Progenitor cell of endocrine pancreas (in vitro differentiated cells): ENCODE measurements around the gene TNK1. TPM values are rescaled to one million over a fixed set of nuclear protein-coding genes. Genes with fewer than 3 reads are reported as not detected.

Source experiments
- DNase-seq: peaks from one replicate; pipeline ENCODE4 v3.0.0; 2021; ENCODE audit warnings: low spot score; ENCODE audit not compliant: unreplicated experiment
- H3K27ac Mint-ChIP-seq: 2 replicates; pipeline ENCODE4 v1.8.0; 2021; ENCODE audit warnings: mild to moderate bottlenecking, moderate library complexity, mixed read lengths
- H3K27me3 Mint-ChIP-seq: 2 replicates; pipeline ENCODE4 v1.8.0; 2021; ENCODE audit warnings: mixed read lengths
- H3K36me3 Mint-ChIP-seq: 2 replicates; pipeline ENCODE4 v1.8.0; 2022; ENCODE audit warnings: mixed read lengths; ENCODE audit not compliant: insufficient read depth
- H3K4me1 Mint-ChIP-seq: 2 replicates; pipeline ENCODE4 v1.8.0; 2021; ENCODE audit warnings: low read depth, mixed read lengths
- H3K4me3 Mint-ChIP-seq: 2 replicates; pipeline ENCODE4 v1.8.0; 2021; ENCODE audit warnings: low read depth, mild to moderate bottlenecking, moderate library complexity, mixed read lengths
- H3K9me3 Mint-ChIP-seq: 2 replicates; pipeline ENCODE4 v1.8.0; 2021; ENCODE audit warnings: low read depth, mixed read lengths
- CTCF ChIP-seq: fragments of 200-600 bp; sonication (generic); IDR thresholded peaks from one replicate; pipeline ENCODE4 v1.5.0; 2021; ENCODE audit warnings: antibody characterized with exemption, mild to moderate bottlenecking; ENCODE audit not compliant: unreplicated experiment
- total RNA-seq: library from RNA; stranded (reverse); gene quantifications from 2 replicates; pipeline ENCODE4 v1.2.1, GENCODE V29; 2021

The TNK1 gene
- total RNA-seq, 1 donor from 2014 or later: 13.4 TPM

GRCh38 chr17:7435676-7436555, 55.0 kb downstream of the TNK1 start:
- DNase-seq: peak; percentile 43
- Mint-ChIP-seq H3K27me3 (peaks cover 32% of the 10 kb centered on the region), H3K9me3 (no peaks in the 10 kb centered on the region), H3K27ac (peak overlapping the region; percentile 97), H3K4me3 (peak overlapping the region; percentile 86), H3K4me1 (peaks cover 22% of the 10 kb centered on the region), H3K36me3 (no peaks in the 10 kb centered on the region)
- TF ChIP-seq CTCF: peak; percentile 51

DNA sequence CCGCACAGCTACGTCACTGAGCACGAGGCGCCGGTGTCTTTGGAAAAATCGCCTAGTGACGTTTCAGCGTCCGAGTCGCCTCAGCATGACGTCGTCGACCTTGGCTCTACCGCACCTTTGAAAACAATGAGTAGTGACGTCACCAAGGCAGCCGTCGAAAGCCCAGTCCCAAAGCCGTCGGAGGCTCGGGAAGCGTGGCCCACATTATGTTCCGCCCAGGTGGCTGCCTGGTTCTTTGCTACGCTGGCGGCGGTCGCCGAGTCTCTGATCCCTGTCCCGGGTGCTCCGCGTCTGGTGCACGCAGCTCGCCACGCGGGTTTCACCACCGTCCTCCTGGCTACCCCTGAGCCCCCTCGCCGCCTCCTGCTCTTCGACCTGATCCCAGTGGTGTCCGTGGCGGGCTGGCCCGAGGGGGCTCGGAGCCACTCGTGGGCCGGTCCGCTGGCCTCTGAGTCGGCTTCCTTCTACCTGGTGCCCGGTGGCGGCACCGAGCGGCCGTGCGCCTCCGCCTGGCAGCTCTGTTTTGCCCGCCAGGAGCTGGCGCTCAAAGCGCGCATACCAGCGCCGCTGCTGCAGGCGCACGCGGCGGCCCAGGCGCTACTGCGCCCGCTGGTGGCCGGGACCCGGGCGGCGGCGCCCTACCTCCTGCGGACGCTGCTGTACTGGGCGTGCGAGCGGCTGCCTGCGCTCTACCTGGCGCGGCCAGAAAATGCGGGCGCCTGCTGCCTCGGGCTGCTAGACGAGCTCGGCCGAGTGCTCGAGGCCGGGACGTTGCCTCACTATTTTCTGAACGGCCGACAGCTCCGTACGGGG, 55.9 kb downstream of the TNK1 start:
- H3K4me3 Mint-ChIP-seq: peak overlapping the region; percentile 86
- peaks cover 39% of the 10 kb centered on the region for H3K27me3 Mint-ChIP-seq
- H3K9me3 Mint-ChIP-seq: no peaks in the 10 kb centered on the region
- no peaks in the 10 kb centered on the region for H3K36me3 Mint-ChIP-seq
- peaks cover 23% of the 10 kb centered on the region for H3K4me1 Mint-ChIP-seq
- peak; percentile 84 for TF ChIP-seq CTCF
- H3K27ac Mint-ChIP-seq: peak overlapping the region; percentile 97
- peak; percentile 80 for DNase-seq

DNA sequence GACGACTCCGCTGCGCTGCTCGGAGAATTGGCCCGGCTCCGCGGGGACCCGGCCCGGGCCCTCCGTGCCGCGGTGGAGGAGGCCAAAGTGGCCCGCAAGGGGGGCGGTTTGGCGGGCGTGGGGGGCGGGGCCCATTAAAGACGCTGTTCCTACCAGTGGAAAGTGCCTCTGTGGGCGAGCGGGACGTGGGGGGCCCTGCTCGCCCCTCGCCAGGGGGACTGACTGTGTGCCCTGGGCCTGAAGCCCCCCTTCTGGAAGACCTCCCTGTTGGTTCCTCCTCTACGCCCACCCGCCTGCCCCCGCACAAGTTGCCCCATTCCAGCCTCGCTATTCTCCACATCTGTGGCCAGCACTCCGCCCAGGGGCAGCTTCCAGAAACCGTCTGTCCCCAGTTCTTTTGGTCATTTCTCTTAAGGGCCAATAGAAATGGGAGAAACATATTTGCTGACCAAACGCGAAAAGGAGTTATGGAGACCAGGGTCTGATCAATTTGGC, 56.5 kb downstream of the TNK1 start:
- DNase-seq: no peak
- Mint-ChIP-seq H3K4me1 (peaks cover 23% of the 10 kb centered on the region), H3K9me3 (no peaks in the 10 kb centered on the region), H3K4me3 (peak overlapping the region; percentile 56), H3K36me3 (no peaks in the 10 kb centered on the region), H3K27me3 (peaks cover 44% of the 10 kb centered on the region), H3K27ac (no peak overlapping the region)
- no peak for TF ChIP-seq CTCF

DNA sequence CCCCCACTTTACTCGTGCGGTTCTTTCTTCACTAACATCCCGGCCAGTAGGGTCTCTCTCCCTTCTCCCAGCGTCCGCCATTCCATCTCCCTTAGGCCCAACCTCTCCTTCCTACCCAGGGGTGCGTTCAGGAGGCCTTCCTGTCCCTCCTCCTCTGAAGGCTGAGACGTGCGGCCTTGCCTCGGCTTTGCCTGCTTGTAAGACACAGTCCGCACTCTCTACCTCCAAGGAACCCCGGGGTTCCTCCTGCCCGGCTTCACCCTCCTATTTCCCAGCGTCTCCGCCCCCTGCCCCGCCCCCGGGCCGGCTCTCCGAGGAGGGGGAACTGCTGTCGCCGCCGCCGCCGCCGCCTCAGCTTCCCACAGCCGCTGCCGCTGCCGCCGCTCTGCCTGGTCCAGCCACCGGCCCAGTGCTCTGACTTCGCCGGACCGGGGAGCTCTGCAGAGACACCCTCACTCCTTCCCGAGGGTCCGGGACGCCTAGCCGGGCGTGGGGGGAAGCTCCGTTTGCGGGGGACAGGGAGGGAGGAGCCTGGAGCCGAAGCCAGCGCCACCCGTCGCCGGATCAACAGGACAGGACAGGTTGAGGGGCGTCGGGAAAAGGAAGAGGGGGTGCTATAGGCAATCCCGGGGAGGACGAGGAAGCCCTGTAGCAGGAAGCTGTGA, 57.2 kb downstream of the TNK1 start:
- Mint-ChIP-seq H3K9me3 (no peaks in the 10 kb centered on the region), H3K36me3 (no peaks in the 10 kb centered on the region), H3K27ac (peak overlapping the region; percentile 68), H3K4me1 (peaks cover 23% of the 10 kb centered on the region), H3K27me3 (peaks cover 49% of the 10 kb centered on the region), H3K4me3 (peak overlapping the region; percentile 56)
- no peak for DNase-seq
- TF ChIP-seq CTCF: no peak
